ENCODE results near the gene MPND.
"Not testable (repeated sequence)": the region's sequence is repeated elsewhere in the genome, so short reads cannot be mapped to it uniquely, and the experiment has no call there.

Gene MPND

DNA sequence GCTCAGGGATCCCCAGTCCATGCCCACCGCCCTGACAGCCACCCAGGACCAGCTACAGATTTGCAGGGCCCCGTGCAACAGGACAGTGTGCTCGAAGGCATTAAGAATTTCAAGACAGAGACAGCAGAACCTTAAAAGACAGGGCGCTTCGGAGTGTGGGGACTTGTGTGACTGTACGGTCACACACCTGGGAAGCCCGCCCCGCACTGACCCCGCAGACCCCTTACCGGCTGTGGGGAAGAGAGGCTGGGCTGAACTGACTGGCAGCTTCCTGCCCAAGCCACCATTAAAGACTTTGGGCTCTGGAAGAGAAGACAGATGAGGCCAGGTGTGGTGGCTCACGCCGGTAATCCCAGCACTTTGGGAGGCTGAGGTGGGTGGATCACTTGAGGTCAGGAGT is 19.1 kb upstream of the MPND start:
- Histone ChIP-seq H3K9ac (ENCODE audit: low read length) (no peak overlapping the region), H3K36me3 (ENCODE audit: control insufficient read depth, low read depth, low read length) (no peaks in the 10 kb centered on the region), H3K9me3 (ENCODE audit: control insufficient read depth, low read depth, low read length) (no peaks in the 10 kb centered on the region), H3K4me1 (ENCODE audit: control insufficient read depth, low read depth, low read length) (peaks cover 3% of the 10 kb centered on the region), H3K27ac (ENCODE audit: low read length) (no peak overlapping the region), H3K27me3 (ENCODE audit: control insufficient read depth, insufficient read depth, low read length) (no peaks in the 10 kb centered on the region), H3K4me3 (ENCODE audit: low read length) (no peak overlapping the region)

DNA sequence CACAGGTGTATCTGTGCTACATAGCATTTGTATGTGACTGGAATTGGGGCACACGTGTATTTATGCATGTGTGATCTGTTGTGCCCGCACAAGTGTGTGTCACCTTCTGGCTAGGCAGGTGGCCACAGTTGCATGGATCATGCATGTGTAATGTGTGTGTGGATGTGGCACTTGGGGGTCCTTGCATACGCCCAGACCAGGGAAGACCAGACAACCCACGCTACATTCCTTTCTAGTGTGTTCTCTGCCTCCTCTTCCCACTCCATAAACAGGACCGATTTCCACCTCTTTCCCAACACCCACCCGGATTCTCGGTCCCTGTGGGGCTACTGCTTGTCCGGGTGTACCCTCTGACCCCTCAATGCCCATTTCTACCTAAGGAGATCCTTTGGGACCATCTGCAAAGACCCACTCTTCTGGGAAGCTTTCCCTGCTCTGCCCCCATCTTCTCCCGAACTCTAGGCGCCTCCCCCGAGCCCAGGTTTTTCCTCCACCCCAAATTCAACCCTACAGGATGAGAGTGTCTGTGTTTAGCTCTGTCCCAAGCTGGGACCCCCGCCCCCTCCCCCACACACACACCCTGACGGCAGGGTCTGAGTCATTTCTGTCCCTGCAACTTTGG is 17.0 kb upstream of the MPND start:
- Histone ChIP-seq H3K4me1 (ENCODE audit: control insufficient read depth, low read depth, low read length) (peaks cover 3% of the 10 kb centered on the region), H3K27ac (ENCODE audit: low read length) (no peak overlapping the region), H3K9me3 (ENCODE audit: control insufficient read depth, low read depth, low read length) (no peaks in the 10 kb centered on the region), H3K4me3 (ENCODE audit: low read length) (peak overlapping the region; percentile 61), H3K36me3 (ENCODE audit: control insufficient read depth, low read depth, low read length) (no peaks in the 10 kb centered on the region), H3K9ac (ENCODE audit: low read length) (no peak overlapping the region), H3K27me3 (ENCODE audit: control insufficient read depth, insufficient read depth, low read length) (no peaks in the 10 kb centered on the region)

- H3K9ac ChIP-seq (ENCODE audit: low read length): peak overlapping the region; percentile 54
Observed at GRCh38 chr19:4326837-4327251, 16.5 kb upstream of the MPND start.

DNA sequence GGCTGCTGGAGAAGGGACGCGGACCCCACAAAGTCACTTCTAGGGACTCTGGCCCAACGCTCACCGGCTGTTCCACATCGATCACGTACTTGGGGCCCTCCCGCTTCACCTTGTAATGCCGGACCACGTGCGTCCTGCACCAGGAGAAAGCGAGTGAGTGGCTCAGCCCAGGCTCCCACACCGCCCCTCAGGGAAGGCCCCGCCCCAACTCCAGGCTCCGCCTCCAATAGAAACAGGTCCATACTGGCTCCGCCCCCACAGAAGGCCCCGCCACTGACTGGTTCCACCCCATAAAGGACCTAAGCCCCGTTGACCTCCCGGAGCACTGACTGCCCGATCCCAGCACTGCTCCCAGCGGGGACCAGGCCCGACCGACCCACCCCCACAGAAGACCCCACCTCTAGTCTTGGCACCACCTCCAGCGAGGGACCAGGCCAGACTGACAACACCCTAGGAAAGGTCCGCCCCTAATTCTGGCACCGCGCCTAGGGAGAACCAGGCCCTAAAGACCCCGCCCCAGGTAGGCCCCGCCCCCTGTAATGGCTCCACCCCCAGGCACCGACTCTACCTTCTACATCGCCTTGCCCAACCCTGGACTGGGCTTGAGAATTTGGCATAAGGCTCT is 16.0 kb upstream of the MPND start:
- Histone ChIP-seq H3K9me3 (ENCODE audit: control insufficient read depth, low read depth, low read length) (no peaks in the 10 kb centered on the region), H3K36me3 (ENCODE audit: control insufficient read depth, low read depth, low read length) (no peaks in the 10 kb centered on the region), H3K27ac (ENCODE audit: low read length) (no peak overlapping the region), H3K9ac (ENCODE audit: low read length) (peak overlapping the region; percentile 54), H3K27me3 (ENCODE audit: control insufficient read depth, insufficient read depth, low read length) (no peaks in the 10 kb centered on the region), H3K4me1 (ENCODE audit: control insufficient read depth, low read depth, low read length) (peaks cover 3% of the 10 kb centered on the region), H3K4me3 (ENCODE audit: low read length) (peak overlapping the region; percentile 61)

More at GRCh38 chr19:4326837-4327251, 16.5 kb upstream of the MPND start:
- Histone ChIP-seq H3K36me3 (ENCODE audit: control insufficient read depth, low read depth, low read length) (no peaks in the 10 kb centered on the region), H3K4me3 (ENCODE audit: low read length) (peak overlapping the region; percentile 61), H3K27ac (ENCODE audit: low read length) (no peak overlapping the region), H3K4me1 (ENCODE audit: control insufficient read depth, low read depth, low read length) (peaks cover 3% of the 10 kb centered on the region), H3K27me3 (ENCODE audit: control insufficient read depth, insufficient read depth, low read length) (no peaks in the 10 kb centered on the region), H3K9me3 (ENCODE audit: control insufficient read depth, low read depth, low read length) (no peaks in the 10 kb centered on the region)

DNA sequence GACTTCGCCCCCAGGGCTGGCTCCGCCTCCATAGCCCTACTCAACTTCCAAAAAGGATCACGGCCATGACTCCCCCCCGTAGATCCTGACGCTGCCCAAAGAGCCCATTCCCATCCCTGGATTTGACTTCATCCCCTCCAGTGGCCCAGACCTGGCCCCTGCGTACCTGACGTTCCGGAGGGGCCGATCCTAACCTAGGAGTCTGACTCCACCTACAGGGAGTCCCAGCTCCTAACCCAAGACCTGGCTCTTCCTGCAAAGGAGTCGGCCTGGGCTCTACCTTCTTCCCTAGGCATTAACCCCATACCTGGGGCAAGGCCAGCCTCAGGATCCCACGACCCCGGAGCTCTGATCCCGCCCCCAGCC is 15.5 kb upstream of the MPND start:
- H3K27me3 ChIP-seq (ENCODE audit: control insufficient read depth, insufficient read depth, low read length): no peaks in the 10 kb centered on the region
- H3K27ac ChIP-seq (ENCODE audit: low read length): no peak overlapping the region
- no peaks in the 10 kb centered on the region for H3K36me3 ChIP-seq (ENCODE audit: control insufficient read depth, low read depth, low read length)
- H3K9ac ChIP-seq (ENCODE audit: low read length): no peak overlapping the region
- no peaks in the 10 kb centered on the region for H3K9me3 ChIP-seq (ENCODE audit: control insufficient read depth, low read depth, low read length)
- peak overlapping the region; percentile 61 for H3K4me3 ChIP-seq (ENCODE audit: low read length)
- H3K4me1 ChIP-seq (ENCODE audit: control insufficient read depth, low read depth, low read length): peaks cover 3% of the 10 kb centered on the region

DNA sequence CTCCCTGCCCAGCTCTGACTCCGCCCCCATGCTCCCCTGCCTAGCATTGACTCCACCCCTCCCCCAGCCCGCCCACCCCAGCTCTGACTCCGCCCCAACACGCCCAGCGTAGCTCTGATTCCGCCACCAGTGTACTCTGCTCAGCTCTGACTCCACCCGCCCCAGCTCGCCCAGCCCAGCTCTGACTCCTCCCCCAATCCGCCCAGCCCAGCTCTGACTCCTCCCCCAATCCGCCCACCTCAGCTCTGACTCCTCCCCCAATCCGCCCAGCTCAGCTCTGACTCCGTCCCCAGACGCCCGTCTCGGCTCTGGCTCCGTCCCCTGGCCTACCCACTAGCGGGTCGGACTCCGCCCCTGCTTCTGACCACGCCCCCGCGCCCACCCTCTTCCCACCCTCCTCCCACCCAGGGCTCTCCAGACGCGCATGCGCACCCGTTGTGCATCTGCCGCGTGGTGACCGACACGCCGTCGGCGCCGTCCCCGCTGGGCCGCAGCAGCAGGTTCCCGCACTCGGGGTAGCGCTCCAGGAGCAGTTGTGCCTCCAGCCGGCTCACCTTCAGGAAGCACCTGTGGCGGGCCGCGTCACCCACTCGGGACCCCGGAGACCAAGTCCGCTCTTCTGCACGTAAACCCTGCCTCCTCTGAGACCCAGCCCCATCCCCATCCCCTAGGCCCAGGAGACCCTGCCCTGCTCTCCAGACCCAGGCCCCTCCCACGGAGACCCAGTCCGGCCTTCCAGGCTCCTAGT is 14.9 kb upstream of the MPND start:
- H3K4me1 ChIP-seq (ENCODE audit: control insufficient read depth, low read depth, low read length): peaks cover 3% of the 10 kb centered on the region
- no peaks in the 10 kb centered on the region for H3K36me3 ChIP-seq (ENCODE audit: control insufficient read depth, low read depth, low read length)
- no peak overlapping the region for H3K27ac ChIP-seq (ENCODE audit: low read length)
- no peaks in the 10 kb centered on the region for H3K27me3 ChIP-seq (ENCODE audit: control insufficient read depth, insufficient read depth, low read length)
- H3K4me3 ChIP-seq (ENCODE audit: low read length): peak overlapping the region; percentile 83
- no peaks in the 10 kb centered on the region for H3K9me3 ChIP-seq (ENCODE audit: control insufficient read depth, low read depth, low read length)
- H3K9ac ChIP-seq (ENCODE audit: low read length): peak overlapping the region; percentile 62

DNA sequence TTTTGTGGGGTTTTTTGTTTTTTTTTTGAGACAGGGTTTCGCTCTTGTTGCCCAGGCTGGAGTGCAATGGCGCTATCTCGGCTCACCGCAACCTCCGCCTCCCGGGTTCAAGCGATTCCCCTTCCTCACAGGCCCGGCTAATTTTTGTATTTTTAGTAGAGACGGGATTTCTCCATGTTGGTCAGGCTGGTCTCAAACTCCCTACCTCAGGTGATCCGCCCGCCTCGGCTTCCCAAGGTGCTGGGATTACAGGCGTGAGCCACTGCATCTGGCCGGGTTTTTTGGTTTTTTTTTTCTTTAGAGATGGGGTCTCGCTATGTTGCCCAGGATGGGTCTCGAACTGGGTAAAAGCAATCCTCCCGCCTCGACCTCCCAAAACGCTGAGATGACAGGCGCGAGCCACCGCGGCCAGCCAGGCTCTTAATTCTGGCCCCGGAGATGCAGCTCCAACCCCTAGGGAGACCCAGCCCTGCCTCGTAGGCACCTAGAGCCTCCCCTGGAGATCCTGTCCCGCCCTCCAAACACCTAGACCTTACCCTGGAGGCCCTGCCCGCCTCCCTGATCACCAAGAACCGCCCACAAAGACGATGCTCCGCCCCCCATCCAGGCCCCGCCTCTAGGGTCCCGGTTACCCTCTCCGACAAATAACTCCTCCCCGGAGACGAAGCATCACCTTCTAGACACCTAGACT is 14.2 kb upstream of the MPND start:
- not testable (repeated sequence) for H3K27ac ChIP-seq (ENCODE audit: low read length); H3K9me3 ChIP-seq (ENCODE audit: control insufficient read depth, low read depth, low read length); H3K4me1 ChIP-seq (ENCODE audit: control insufficient read depth, low read depth, low read length); H3K36me3 ChIP-seq (ENCODE audit: control insufficient read depth, low read depth, low read length); H3K27me3 ChIP-seq (ENCODE audit: control insufficient read depth, insufficient read depth, low read length)
- Histone ChIP-seq H3K9ac (ENCODE audit: low read length) (peak overlapping the region; percentile 62), H3K4me3 (ENCODE audit: low read length) (peak overlapping the region; percentile 83)

GRCh38 chr19:4329858-4330257 is 13.5 kb upstream of the MPND start:
- Histone ChIP-seq H3K27me3 (ENCODE audit: control insufficient read depth, insufficient read depth, low read length) (no peaks in the 10 kb centered on the region), H3K36me3 (ENCODE audit: control insufficient read depth, low read depth, low read length) (no peaks in the 10 kb centered on the region), H3K9ac (ENCODE audit: low read length) (no peak overlapping the region), H3K27ac (ENCODE audit: low read length) (no peak overlapping the region), H3K9me3 (ENCODE audit: control insufficient read depth, low read depth, low read length) (no peaks in the 10 kb centered on the region), H3K4me1 (ENCODE audit: control insufficient read depth, low read depth, low read length) (peaks cover 3% of the 10 kb centered on the region), H3K4me3 (ENCODE audit: low read length) (no peak overlapping the region)

DNA sequence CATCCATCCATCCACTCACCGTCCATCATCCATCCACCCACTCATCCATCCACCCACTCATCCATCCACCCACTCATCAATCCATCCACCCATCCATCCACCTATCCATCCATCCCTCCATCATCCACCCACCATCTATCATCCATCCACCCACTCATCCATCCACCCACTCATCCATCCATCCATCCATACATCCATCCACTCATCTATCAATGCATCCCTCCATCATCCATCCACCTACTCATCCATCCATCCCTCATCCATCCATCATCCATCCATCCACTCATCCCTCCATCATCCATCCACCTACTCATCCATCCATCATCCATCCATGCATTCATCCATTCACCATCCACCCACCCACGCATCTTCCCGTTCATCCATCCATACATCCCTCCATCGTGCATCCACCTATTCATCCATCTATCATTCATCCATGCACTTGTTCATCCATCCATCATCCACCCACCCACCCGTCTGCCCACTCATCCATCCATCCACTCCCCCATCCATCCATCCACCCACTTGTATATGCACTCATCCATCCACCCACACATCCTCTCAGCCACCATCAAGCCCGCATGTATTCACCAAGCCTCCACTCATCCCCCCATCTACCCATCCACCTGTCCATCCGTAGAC is 8.3 kb upstream of the MPND start:
- Histone ChIP-seq H3K36me3 (ENCODE audit: control insufficient read depth, low read depth, low read length) (no peaks in the 10 kb centered on the region), H3K4me1 (ENCODE audit: control insufficient read depth, low read depth, low read length) (no peaks in the 10 kb centered on the region), H3K9me3 (ENCODE audit: control insufficient read depth, low read depth, low read length) (no peaks in the 10 kb centered on the region), H3K27ac (ENCODE audit: low read length) (no peak overlapping the region), H3K27me3 (ENCODE audit: control insufficient read depth, insufficient read depth, low read length) (no peaks in the 10 kb centered on the region), H3K4me3 (ENCODE audit: low read length) (no peak overlapping the region), H3K9ac (ENCODE audit: low read length) (no peak overlapping the region)

DNA sequence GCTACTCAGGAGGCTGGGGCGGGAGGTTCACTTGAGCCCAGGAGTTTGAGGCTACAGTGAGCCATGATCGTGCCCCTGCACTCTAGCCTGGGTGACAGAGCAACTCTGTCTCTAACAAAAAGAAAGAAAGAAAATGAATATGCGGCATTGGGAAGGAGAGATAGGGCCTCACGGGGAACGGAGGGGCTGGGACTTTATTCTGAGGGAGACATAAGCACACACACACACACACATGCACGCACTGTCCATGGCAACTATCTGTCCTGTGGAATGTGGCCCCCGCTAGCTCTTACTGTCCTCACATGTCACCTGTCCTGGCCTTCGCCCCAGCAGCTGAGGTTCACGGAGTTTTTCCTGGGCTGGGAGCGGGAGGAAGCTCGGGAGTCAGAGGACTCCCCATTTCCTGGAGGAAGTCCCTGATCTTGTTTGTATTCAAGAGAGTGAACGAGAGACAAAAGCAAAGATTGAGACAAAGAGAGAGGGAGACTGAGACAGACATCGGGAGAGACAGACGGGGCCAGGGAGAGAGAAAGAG is 5.4 kb upstream of the MPND start:
- H3K27ac ChIP-seq (ENCODE audit: low read length): no peak overlapping the region
- H3K4me3 ChIP-seq (ENCODE audit: low read length): peak overlapping the region; percentile 56
- H3K9ac ChIP-seq (ENCODE audit: low read length): peak overlapping the region; percentile 29

More for the DNA sequence above, 5.4 kb upstream of the MPND start:
- Histone ChIP-seq H3K27me3 (ENCODE audit: control insufficient read depth, insufficient read depth, low read length) (no peaks in the 10 kb centered on the region), H3K36me3 (ENCODE audit: control insufficient read depth, low read depth, low read length) (no peaks in the 10 kb centered on the region), H3K4me1 (ENCODE audit: control insufficient read depth, low read depth, low read length) (peaks cover 4% of the 10 kb centered on the region), H3K9me3 (ENCODE audit: control insufficient read depth, low read depth, low read length) (no peaks in the 10 kb centered on the region)
